GM20000 (cell line): ENCODE measurements around the gene HPS3.

Source experiments
- DNase-seq: peaks from one replicate; pipeline ENCODE4 v3.0.0; 2012; ENCODE audit warnings: low spot score
- CTCF ChIP-seq: IDR thresholded peaks from 2 replicates; pipeline ENCODE4 v1.5.1; 2012; ENCODE audit warnings: mild to moderate bottlenecking, control low read depth; ENCODE audit errors: extremely low read depth, missing control alignments

The HPS3 gene

DNA sequence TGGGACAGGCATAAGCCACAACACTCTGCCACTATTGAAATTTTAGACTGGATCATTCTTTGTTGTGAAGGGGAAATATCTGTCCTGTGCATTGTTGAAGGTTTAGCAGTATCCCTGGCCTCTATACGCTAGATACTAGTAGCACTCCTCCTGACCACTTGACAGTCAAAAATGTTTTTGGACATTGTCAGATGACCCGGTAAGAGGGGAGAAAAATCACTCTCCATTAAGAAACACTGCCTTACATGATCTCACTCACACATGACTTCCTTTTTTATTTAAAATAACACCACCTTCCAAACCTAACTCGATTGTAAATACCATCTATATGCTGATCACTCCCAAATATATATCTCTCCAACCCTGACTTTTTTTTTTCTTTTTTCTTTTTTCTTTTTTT lies 27.8 kb upstream of the HPS3 start:
- TF ChIP-seq CTCF = no peak

DNA sequence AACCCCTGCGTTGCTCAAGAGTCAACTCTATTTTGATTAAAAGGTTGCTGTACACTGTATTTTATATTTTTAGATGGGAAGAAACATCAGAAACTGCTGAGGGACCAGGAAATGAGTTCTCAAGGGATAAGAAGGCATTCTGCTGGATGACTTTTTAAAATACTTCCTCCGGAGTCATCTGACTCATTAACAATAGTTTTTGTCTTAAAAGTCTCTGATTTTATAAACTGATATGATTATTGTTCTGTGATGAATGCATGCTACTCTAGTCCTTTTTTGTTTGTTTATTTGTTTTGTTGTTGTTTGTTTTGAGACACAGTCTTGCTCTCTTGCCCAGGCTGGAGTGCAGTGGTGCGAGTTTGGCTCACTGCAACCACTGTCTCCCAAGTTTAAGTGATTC lies 25.0 kb upstream of the HPS3 start:
- no peak for DNase-seq
- no peak for TF ChIP-seq CTCF

More for the DNA sequence above, 27.8 kb upstream of the HPS3 start:
- no peak for DNase-seq

DNA sequence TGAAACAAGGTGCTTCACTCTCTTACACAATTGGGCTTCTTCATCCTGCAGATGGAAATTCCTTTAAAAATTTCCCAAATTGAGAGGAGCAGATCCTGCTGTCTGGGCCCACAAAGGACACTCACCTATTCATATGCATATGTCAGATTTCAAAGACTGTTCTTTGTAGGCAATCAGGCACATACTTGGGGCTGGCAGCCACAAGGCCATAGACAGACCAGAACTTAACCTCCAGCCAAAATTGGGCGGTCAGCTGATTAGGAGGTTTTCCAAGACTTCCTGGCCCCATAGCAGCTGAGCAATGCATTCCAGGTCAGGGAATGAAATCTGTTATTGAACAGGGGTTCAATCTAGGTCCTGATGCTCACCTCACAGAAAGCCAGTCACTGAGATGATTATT lies 15.0 kb upstream of the HPS3 start:
- TF ChIP-seq CTCF = no peak
- no peak for DNase-seq

- TF ChIP-seq CTCF = no peak
- DNase-seq = no peak
These were observed 14.3 kb upstream of the HPS3 start for GRCh38 chr3:149115114-149115513.

GRCh38 chr3:149118724-149119123 lies 10.7 kb upstream of the HPS3 start:
- TF ChIP-seq CTCF = no peak

DNA sequence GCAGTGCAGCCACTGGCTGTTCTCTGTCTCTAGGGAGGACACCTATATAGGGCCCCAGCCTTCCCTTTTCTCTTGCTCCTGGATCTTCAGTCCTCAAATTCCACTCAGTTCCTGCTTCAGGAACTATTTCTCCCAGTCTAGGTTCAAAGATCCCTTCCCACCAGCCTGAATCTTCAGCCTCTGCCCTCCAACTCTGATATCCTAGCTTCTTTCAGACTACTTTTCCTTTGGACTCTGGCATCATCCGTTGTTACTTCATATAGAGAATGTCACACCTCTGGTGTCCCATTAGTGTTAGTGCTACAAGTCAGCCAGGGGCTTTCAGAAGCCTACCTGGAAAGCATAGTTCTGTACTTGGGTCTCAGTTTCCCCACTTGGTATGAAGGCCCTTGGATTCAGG lies 10.0 kb upstream of the HPS3 start:
- no peak for DNase-seq
- no peak for TF ChIP-seq CTCF

More at GRCh38 chr3:149118724-149119123, 10.7 kb upstream of the HPS3 start:
- DNase-seq = no peak

- TF ChIP-seq CTCF = no peak
- DNase-seq = peak; percentile 76
These were observed 9.1 kb upstream of the HPS3 start for GRCh38 chr3:149120051-149120972.
